Measurements from ENCODE around the gene CNOT3. TPM values are rescaled to one million over a fixed set of nuclear protein-coding genes. Genes with fewer than 3 reads are reported as not detected.

Gene CNOT3
- total and polyA plus RNA-seq, 9 of the 15 experiments (the other 6 are each of a cell fraction or from before 2014, with no cell fraction given) = 0.27 to 60.4 (median 9.9) TPM

DNA sequence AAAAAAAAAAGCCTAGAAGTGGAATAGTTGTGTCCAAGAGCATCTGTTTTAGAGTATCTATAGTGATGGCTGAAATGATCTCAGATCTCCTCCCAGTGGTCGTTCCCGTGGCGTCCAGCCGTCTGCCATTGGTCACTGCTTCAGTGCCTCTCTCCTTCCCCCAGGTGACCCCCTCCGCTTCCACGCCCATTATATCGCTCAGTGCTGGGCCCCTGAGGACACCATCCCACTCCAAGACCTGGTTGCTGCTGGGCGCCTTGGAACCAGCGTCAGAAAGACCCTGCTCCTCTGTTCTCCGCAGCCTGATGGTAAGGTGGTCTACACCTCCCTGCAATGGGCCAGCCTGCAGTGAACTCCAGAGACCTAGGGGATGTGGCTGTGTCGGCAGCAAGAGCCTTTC lies 55.4 kb downstream of the CNOT3 start (continued):
- TF ChIP-seq, protein P1, sequence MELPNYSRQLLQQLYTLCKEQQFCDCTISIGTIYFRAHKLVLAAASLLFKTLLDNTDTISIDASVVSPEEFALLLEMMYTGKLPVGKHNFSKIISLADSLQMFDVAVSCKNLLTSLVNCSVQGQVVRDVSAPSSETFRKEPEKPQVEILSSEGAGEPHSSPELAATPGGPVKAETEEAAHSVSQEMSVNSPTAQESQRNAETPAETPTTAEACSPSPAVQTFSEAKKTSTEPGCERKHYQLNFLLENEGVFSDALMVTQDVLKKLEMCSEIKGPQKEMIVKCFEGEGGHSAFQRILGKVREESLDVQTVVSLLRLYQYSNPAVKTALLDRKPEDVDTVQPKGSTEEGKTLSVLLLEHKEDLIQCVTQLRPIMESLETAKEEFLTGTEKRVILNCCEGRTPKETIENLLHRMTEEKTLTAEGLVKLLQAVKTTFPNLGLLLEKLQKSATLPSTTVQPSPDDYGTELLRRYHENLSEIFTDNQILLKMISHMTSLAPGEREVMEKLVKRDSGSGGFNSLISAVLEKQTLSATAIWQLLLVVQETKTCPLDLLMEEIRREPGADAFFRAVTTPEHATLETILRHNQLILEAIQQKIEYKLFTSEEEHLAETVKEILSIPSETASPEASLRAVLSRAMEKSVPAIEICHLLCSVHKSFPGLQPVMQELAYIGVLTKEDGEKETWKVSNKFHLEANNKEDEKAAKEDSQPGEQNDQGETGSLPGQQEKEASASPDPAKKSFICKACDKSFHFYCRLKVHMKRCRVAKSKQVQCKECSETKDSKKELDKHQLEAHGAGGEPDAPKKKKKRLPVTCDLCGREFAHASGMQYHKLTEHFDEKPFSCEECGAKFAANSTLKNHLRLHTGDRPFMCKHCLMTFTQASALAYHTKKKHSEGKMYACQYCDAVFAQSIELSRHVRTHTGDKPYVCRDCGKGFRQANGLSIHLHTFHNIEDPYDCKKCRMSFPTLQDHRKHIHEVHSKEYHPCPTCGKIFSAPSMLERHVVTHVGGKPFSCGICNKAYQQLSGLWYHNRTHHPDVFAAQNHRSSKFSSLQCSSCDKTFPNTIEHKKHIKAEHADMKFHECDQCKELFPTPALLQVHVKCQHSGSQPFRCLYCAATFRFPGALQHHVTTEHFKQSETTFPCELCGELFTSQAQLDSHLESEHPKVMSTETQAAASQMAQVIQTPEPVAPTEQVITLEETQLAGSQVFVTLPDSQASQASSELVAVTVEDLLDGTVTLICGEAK (IDR thresholded peaks at IDR 0.05) = no peak
- TF ChIP-seq, protein P1 (CRISPR knock-in tag; IDR thresholded peaks at IDR 0.05) = no peak
- TF ChIP-seq, protein P2, sequence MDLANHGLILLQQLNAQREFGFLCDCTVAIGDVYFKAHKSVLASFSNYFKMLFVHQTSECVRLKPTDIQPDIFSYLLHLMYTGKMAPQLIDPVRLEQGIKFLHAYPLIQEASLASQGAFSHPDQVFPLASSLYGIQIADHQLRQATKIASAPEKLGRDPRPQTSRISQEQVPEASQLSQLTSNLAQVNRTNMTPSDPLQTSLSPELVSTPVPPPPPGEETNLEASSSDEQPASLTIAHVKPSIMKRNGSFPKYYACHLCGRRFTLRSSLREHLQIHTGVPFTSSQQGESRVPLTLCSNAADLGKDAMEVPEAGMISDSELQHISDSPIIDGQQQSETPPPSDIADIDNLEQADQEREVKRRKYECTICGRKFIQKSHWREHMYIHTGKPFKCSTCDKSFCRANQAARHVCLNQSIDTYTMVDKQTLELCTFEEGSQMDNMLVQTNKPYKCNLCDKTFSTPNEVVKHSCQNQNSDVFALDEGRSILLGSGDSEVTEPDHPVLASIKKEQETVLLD (IDR thresholded peaks at IDR 0.05) = no peak
- TF ChIP-seq COPS2 (conservative IDR thresholded peaks at IDR 0.05) (no peak), NR1H2 (CRISPR knock-in tag; IDR thresholded peaks at IDR 0.05) (no peak), DACH1 (IDR thresholded peaks at IDR 0.05; ENCODE audit: partially characterized antibody) (no peak), PHF21A (IDR thresholded peaks at IDR 0.05; ENCODE audit: borderline replicate concordance, low read depth) (no peak), E2F3 (CRISPR knock-in tag; IDR thresholded peaks at IDR 0.05) (no peak), RBBP5 (IDR thresholded peaks at IDR 0.05; ENCODE audit: borderline replicate concordance, insufficient read depth, low read length, poor library complexity, severe bottlenecking) (no peak)
- TF ChIP-seq, protein P3, sequence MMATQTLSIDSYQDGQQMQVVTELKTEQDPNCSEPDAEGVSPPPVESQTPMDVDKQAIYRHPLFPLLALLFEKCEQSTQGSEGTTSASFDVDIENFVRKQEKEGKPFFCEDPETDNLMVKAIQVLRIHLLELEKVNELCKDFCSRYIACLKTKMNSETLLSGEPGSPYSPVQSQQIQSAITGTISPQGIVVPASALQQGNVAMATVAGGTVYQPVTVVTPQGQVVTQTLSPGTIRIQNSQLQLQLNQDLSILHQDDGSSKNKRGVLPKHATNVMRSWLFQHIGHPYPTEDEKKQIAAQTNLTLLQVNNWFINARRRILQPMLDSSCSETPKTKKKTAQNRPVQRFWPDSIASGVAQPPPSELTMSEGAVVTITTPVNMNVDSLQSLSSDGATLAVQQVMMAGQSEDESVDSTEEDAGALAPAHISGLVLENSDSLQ (IDR thresholded peaks at IDR 0.05) = no peak
- TF ChIP-seq, protein P4, sequence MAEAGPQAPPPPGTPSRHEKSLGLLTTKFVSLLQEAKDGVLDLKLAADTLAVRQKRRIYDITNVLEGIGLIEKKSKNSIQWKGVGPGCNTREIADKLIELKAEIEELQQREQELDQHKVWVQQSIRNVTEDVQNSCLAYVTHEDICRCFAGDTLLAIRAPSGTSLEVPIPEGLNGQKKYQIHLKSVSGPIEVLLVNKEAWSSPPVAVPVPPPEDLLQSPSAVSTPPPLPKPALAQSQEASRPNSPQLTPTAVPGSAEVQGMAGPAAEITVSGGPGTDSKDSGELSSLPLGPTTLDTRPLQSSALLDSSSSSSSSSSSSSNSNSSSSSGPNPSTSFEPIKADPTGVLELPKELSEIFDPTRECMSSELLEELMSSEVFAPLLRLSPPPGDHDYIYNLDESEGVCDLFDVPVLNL (CRISPR knock-in tag; IDR thresholded peaks at IDR 0.05; ENCODE audit: low read depth) = no peak
- TF ChIP-seq, protein P5, sequence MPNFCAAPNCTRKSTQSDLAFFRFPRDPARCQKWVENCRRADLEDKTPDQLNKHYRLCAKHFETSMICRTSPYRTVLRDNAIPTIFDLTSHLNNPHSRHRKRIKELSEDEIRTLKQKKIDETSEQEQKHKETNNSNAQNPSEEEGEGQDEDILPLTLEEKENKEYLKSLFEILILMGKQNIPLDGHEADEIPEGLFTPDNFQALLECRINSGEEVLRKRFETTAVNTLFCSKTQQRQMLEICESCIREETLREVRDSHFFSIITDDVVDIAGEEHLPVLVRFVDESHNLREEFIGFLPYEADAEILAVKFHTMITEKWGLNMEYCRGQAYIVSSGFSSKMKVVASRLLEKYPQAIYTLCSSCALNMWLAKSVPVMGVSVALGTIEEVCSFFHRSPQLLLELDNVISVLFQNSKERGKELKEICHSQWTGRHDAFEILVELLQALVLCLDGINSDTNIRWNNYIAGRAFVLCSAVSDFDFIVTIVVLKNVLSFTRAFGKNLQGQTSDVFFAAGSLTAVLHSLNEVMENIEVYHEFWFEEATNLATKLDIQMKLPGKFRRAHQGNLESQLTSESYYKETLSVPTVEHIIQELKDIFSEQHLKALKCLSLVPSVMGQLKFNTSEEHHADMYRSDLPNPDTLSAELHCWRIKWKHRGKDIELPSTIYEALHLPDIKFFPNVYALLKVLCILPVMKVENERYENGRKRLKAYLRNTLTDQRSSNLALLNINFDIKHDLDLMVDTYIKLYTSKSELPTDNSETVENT (CRISPR knock-in tag; IDR thresholded peaks at IDR 0.05) = no peak
- TF ChIP-seq, protein P6, sequence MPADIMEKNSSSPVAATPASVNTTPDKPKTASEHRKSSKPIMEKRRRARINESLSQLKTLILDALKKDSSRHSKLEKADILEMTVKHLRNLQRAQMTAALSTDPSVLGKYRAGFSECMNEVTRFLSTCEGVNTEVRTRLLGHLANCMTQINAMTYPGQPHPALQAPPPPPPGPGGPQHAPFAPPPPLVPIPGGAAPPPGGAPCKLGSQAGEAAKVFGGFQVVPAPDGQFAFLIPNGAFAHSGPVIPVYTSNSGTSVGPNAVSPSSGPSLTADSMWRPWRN (IDR thresholded peaks at IDR 0.05; ENCODE audit: low read depth) = no peak

All from K562 (cell line).